HK-2 (cell line): ENCODE data around the gene RRAGC.
"Not testable (repeated sequence)": the region's sequence is repeated elsewhere in the genome, so short reads cannot be mapped to it uniquely, and the experiment has no call there.

Experiments used
- DNase-seq: peaks from one replicate; pipeline ENCODE4 v3.0.0-alpha.2; 2018; ENCODE audit not compliant: unreplicated experiment

The RRAGC gene

GRCh38 chr1:38817267-38818174, 42.1 kb downstream of the RRAGC start:
- no peak for DNase-seq

- no peak for DNase-seq
Observed at GRCh38 chr1:38815903-38816627, 43.5 kb downstream of the RRAGC start.

- DNase-seq, result no peak
Observed at GRCh38 chr1:38814984-38815464, 44.5 kb downstream of the RRAGC start.

GRCh38 chr1:38814444-38814983, 45.1 kb downstream of the RRAGC start:
- no peak for DNase-seq

GRCh38 chr1:38812981-38813380, 46.6 kb downstream of the RRAGC start:
- DNase-seq, result no peak

- DNase-seq, result not testable (repeated sequence)
Observed at GRCh38 chr1:38811466-38811865, 48.1 kb downstream of the RRAGC start.

GRCh38 chr1:38806090-38806489, 53.5 kb downstream of the RRAGC start:
- DNase-seq, result no peak

GRCh38 chr1:38805036-38805435, 54.5 kb downstream of the RRAGC start:
- DNase-seq, result no peak

- DNase-seq, result no peak
Observed at GRCh38 chr1:38804062-38804886, 55.3 kb downstream of the RRAGC start.

GRCh38 chr1:38803647-38804046, 55.9 kb downstream of the RRAGC start:
- no peak for DNase-seq

- DNase-seq, result no peak
Observed at GRCh38 chr1:38800720-38801671, 58.6 kb downstream of the RRAGC start.

GRCh38 chr1:38793299-38793698, 66.3 kb downstream of the RRAGC start:
- no peak for DNase-seq

- no peak for DNase-seq
Observed at GRCh38 chr1:38791892-38792291, 67.7 kb downstream of the RRAGC start.

- DNase-seq, result no peak
Observed at GRCh38 chr1:38791164-38791515, 68.4 kb downstream of the RRAGC start.

GRCh38 chr1:38790422-38791163, 69.0 kb downstream of the RRAGC start:
- DNase-seq, result no peak

GRCh38 chr1:38789498-38790169, 69.9 kb downstream of the RRAGC start:
- DNase-seq, result no peak

- DNase-seq, result no peak
Observed at GRCh38 chr1:38788341-38789336, 70.9 kb downstream of the RRAGC start.
